Esophagus squamous epithelium (tissue), 5 donors: ENCODE measurements around the gene HDGFL2. TPM values are rescaled to one million over a fixed set of nuclear protein-coding genes. Genes with fewer than 3 reads are reported as not detected.

Experiments used
- DNase-seq: peaks from one replicate; lab custom pipeline; 2025; lab: John Stamatoyannopoulos, UW
- H3K27ac ChIP-seq, 4 donors: fragments of 200-600 bp; sonication (generic); one replicate each; pipeline ENCODE4 v1.5.1; 2016 to 2019; ENCODE audit warnings: mild to moderate bottlenecking in 1 of 4
- H3K27me3 ChIP-seq, 4 donors: fragments of 200-600 bp; sonication (generic); 1 replicate in 3 of 4; 2 replicates in 1 of 4; pipeline versions ENCODE4 v1.5.1 to v1.6.0; 2017 to 2021; ENCODE audit warnings: antibody characterized with exemption in 1 of 4
- H3K36me3 ChIP-seq, 3 donors: fragments of 200-600 bp; sonication (generic); one replicate each; pipeline ENCODE4 v1.5.1; 2016 to 2019
- H3K4me1 ChIP-seq, 3 donors: fragments of 200-600 bp; sonication (generic); one replicate each; pipeline ENCODE4 v1.5.1; 2017 to 2019
- H3K4me3 ChIP-seq, 4 donors: fragments of 200-600 bp; sonication (generic); 1 replicate in 3 of 4; 2 replicates in 1 of 4; pipeline ENCODE4 v1.5.1; 2016 to 2019; ENCODE audit warnings: mild to moderate bottlenecking in 2 of 4, moderate library complexity in 1 of 4
- H3K9me3 ChIP-seq, 3 donors: fragments of 200-600 bp; sonication (generic); one replicate each; pipeline ENCODE4 v1.5.1; 2016 to 2019
- CTCF ChIP-seq, 6 experiments: fragments of 450-650 bp in 4 of 6; fragments of 200-600 bp in 2 of 6; sonication (generic) in 2 of 6; IDR thresholded peaks; one replicate each; pipeline ENCODE4 v1.5.1; 2016 to 2019; ENCODE audit warnings: antibody characterized with exemption in 6 of 6, mild to moderate bottlenecking in 4 of 6, moderate library complexity in 4 of 6
- POLR2A ChIP-seq, 4 donors: fragments of 450-650 bp; IDR thresholded peaks; one replicate each; pipeline ENCODE4 v1.6.1; 2017; ENCODE audit warnings: antibody characterized with exemption in 4 of 4, mild to moderate bottlenecking in 4 of 4, moderate library complexity in 3 of 4
- WGBS, 2 donors: methylation state at CpG; one replicate each; pipeline ENCODE4 v1.1.5; 2018; 5-methylcytosine and 5-hydroxymethylcytosine counted together
- intact Hi-C: fragments of 100-400 bp; cut with DNase I; formaldehyde crosslinking; loops from one replicate; pipeline ENCODE4 v1.15.0; 2022
- total RNA-seq, 4 donors: library from RNA; depleted of rRNA; stranded (reverse); fragments of >200 nt; gene quantifications; one replicate each; pipeline ENCODE4 v1.1.0, GENCODE V29; 2016
- donor health status: DM: yes; HTN: yes; CAD: no.

HDGFL2 gene
- total RNA-seq, 4 donors from 2014 or later, result 18.4 to 28.8 (median 20.5) TPM

- TF ChIP-seq CTCF (IDR thresholded peaks at IDR 0.05) (no peak), POLR2A (IDR thresholded peaks at IDR 0.05) (no peak)
- Histone ChIP-seq H3K4me3 (no peak overlapping the region), H3K4me1 (no peaks in the 10 kb centered on the region), H3K36me3 (no peaks in the 10 kb centered on the region), H3K27ac (no peak overlapping the region), H3K9me3 (no peaks in the 10 kb centered on the region), H3K27me3 (no peaks in the 10 kb centered on the region)
- 73 to 89% methylated on average over 10 to 15 of the region's 15 CpGs for WGBS, 2 donors
- DNase-seq, result no peak
- intact Hi-C loops, result no loop called here
These were observed 56.7 kb downstream of the HDGFL2 start for GRCh38 chr19:4528843-4529242.

- Histone ChIP-seq H3K4me1 (peaks cover 3 to 6% (median 4%) of the 10 kb centered on the region in 3 donors), H3K27me3 (peaks cover 0 to 2% (median 0%) of the 10 kb centered on the region in 4 donors), H3K27ac (no peak overlapping the region), H3K36me3 (no peaks in the 10 kb centered on the region), H3K4me3 (no peak overlapping the region), H3K9me3 (no peaks in the 10 kb centered on the region)
- intact Hi-C loops, result no loop called here
- 59 to 68% methylated on average over 5 to 11 of the region's 14 CpGs for WGBS, 2 donors
- DNase-seq, result no peak
- TF ChIP-seq POLR2A (IDR thresholded peaks at IDR 0.05), result no peak
- TF ChIP-seq CTCF (IDR thresholded peaks at IDR 0.05), result no peak
These were observed 57.9 kb downstream of the HDGFL2 start for GRCh38 chr19:4529924-4530522.

GRCh38 chr19:4531562-4532165, 59.6 kb downstream of the HDGFL2 start:
- no peak for DNase-seq
- intact Hi-C loops, result no loop called here
- Histone ChIP-seq H3K4me3 (no peak overlapping the region), H3K36me3 (no peaks in the 10 kb centered on the region), H3K9me3 (no peaks in the 10 kb centered on the region), H3K27me3 (peaks cover 0 to 19% (median 0%) of the 10 kb centered on the region in 4 donors), H3K4me1 (peaks cover 8 to 16% (median 11%) of the 10 kb centered on the region in 3 donors), H3K27ac (no peak overlapping the region)
- TF ChIP-seq CTCF (IDR thresholded peaks at IDR 0.05) (no peak), POLR2A (IDR thresholded peaks at IDR 0.05) (no peak)
- WGBS, 2 donors, result 23 to 48% methylated on average over 7 to 8 of the region's 28 CpGs

GRCh38 chr19:4533334-4533733, 61.2 kb downstream of the HDGFL2 start:
- Histone ChIP-seq H3K4me3 (no peak overlapping the region), H3K27ac (no peak overlapping the region), H3K9me3 (no peaks in the 10 kb centered on the region), H3K4me1 (peaks cover 8 to 28% (median 16%) of the 10 kb centered on the region in 3 donors), H3K36me3 (no peaks in the 10 kb centered on the region), H3K27me3 (peaks cover 0 to 26% (median 0%) of the 10 kb centered on the region in 4 donors)
- intact Hi-C loops, result no loop called here
- no peak for DNase-seq
- no peak for TF ChIP-seq POLR2A (IDR thresholded peaks at IDR 0.05)
- no peak for TF ChIP-seq CTCF (IDR thresholded peaks at IDR 0.05)
- WGBS, 2 donors, result 59 to 64% methylated on average over 4 to 8 of the region's 9 CpGs

- TF ChIP-seq POLR2A (IDR thresholded peaks at IDR 0.05) (no peak), CTCF (IDR thresholded peaks at IDR 0.05) (no peak)
- 79 to 81% methylated on average over 6 of the region's 9 CpGs for WGBS, 2 donors
- H3K27me3 ChIP-seq, result peaks cover 0 to 31% (median 0%) of the 10 kb centered on the region in 4 donors
- H3K9me3 ChIP-seq, result no peaks in the 10 kb centered on the region
- no peak for DNase-seq
- no peak overlapping the region for H3K4me3 ChIP-seq
- no peak overlapping the region for H3K27ac ChIP-seq
- H3K4me1 ChIP-seq, result peaks cover 8 to 33% (median 17%) of the 10 kb centered on the region in 3 donors
- H3K36me3 ChIP-seq, result no peaks in the 10 kb centered on the region
- intact Hi-C loops, result no loop called here
These were observed 61.8 kb downstream of the HDGFL2 start for GRCh38 chr19:4533835-4534424.
